Measurements from ENCODE around the gene WDFY1. TPM values are rescaled to one million over a fixed set of nuclear protein-coding genes. Genes with fewer than 3 reads are reported as not detected.

WDFY1 gene
- total and polyA plus RNA-seq, 9 of the 15 experiments (the other 6 are each of a cell fraction or from before 2014, with no cell fraction given), result 5.4 to 27.6 (median 17.5) TPM

- CTCF ChIA-PET (ENCODE audit: low intra/inter-chr PET ratio), result no interaction called here
- no peak for TF ChIP-seq RBM34 (IDR thresholded peaks at IDR 0.05; ENCODE audit: borderline replicate concordance, insufficient read depth, low read length)
- no peak for TF ChIP-seq CEBPG (CRISPR knock-in tag; IDR thresholded peaks at IDR 0.05)
- TF ChIP-seq CEBPG (tag; conservative IDR thresholded peaks at IDR 0.05 in 1 of 2, IDR thresholded peaks at IDR 0.05 in 1 of 2), result no peak
- TF ChIP-seq SNAPC5 (CRISPR knock-in tag; IDR thresholded peaks at IDR 0.05), result no peak
- no peak for TF ChIP-seq ELF1 (tag; IDR thresholded peaks at IDR 0.05)
- TF ChIP-seq BRD9 (IDR thresholded peaks at IDR 0.05; ENCODE audit: low read depth, partially characterized antibody), result no peak
- no peak for TF ChIP-seq ETV6 (IDR thresholded peaks at IDR 0.05; ENCODE audit: borderline replicate concordance in 1 of 2, low read depth in 2 of 2, low read length in 1 of 2)
- TF ChIP-seq ETV6 (CRISPR knock-in tag; IDR thresholded peaks at IDR 0.05; ENCODE audit: borderline replicate concordance), result no peak
- TF ChIP-seq ZNF830 (CRISPR knock-in tag; IDR thresholded peaks at IDR 0.05), result no peak
- no peak for TF ChIP-seq HNRNPH1 (optimal IDR thresholded peaks at IDR 0.05; ENCODE audit: low read depth, low read length)
- no peak for TF ChIP-seq WHSC1 (IDR thresholded peaks at IDR 0.05; ENCODE audit: low read length)
- TF ChIP-seq IRF9 (tag; IDR thresholded peaks at IDR 0.05), result no peak
- no peak for TF ChIP-seq GABPA (tag; conservative IDR thresholded peaks at IDR 0.05; ENCODE audit: low read depth)
- no peak for TF ChIP-seq NR0B1 (IDR thresholded peaks at IDR 0.05; ENCODE audit: partially characterized antibody)
- no peak for TF ChIP-seq ZNF699 (CRISPR knock-in tag; IDR thresholded peaks at IDR 0.05; ENCODE audit: insufficient replicate concordance)
- no peak for TF ChIP-seq POLR2B (IDR thresholded peaks at IDR 0.05; ENCODE audit: low read depth, partially characterized antibody)
- no peak for TF ChIP-seq RAD21 (CRISPR knock-in tag; conservative IDR thresholded peaks at IDR 0.05 in 1 of 2, IDR thresholded peaks at IDR 0.05 in 1 of 2)
- no peak overlapping the region for H3K4me2 ChIP-seq (ENCODE audit: insufficient read depth, low read length)
- no peaks in the 10 kb centered on the region for H3K9me3 ChIP-seq (replicated peaks; ENCODE audit: control insufficient read depth, insufficient read depth, low read depth, low read length)
- no TSS peak for BruUV-seq (replicated peaks)
- WGBS (ENCODE audit: insufficient coverage, low coverage, missing lambda C conversion rate), result 13% methylated on average over 1 of the region's 1 CpG
- no peak overlapping the region for H2AFZ ChIP-seq (ENCODE audit: low read depth, low read length)
- H3K4me1 ChIP-seq (replicated peaks in 1 of 2; ENCODE audit: control insufficient read depth in 2 of 2, insufficient read depth in 2 of 2, low read length in 2 of 2), result no peaks in the 10 kb centered on the region
- H3K79me2 ChIP-seq (ENCODE audit: control insufficient read depth, insufficient read depth, low read length), result no peaks in the 10 kb centered on the region
- DNase-seq (ENCODE audit: extremely low read depth in 1 of 4, low spot score in 3 of 4) (no peak), ATAC-seq (no peak), FAIRE-seq (no peak)
- no peak overlapping the region for H3K4me3 ChIP-seq
- in situ Hi-C loops (cut with MboI) (no loop called here), intact Hi-C loops (cut with micrococcal nuclease) (no loop called here)
- H3K27me3 ChIP-seq (ENCODE audit: control insufficient read depth in 2 of 2, insufficient read depth in 2 of 2, low read length in 2 of 2), result peaks cover 6 to 22% of the 10 kb centered on the region in 2 experiments; a peak in 3 of 5 replicates
- H3K9me1 ChIP-seq (ENCODE audit: control insufficient read depth, insufficient read depth, low read length), result no peaks in the 10 kb centered on the region
- no peak overlapping the region for H3K27ac ChIP-seq (ENCODE audit: extremely low read depth, low read depth, low read length)
- no peaks in the 10 kb centered on the region for H4K20me1 ChIP-seq (replicated peaks; ENCODE audit: control insufficient read depth, insufficient read depth, low read length)
- H3K9ac ChIP-seq (ENCODE audit: insufficient read depth in 1 of 2, low read depth in 2 of 2, low read length in 2 of 2), result no peak overlapping the region
- H3K36me3 ChIP-seq (ENCODE audit: control insufficient read depth, insufficient read depth, low read length), result no peaks in the 10 kb centered on the region
- POLR2A ChIA-PET, result interaction anchor here (1.5 kb wide), 1 partner anchor 11 kb away, joined by 5 read pairs; no protein-coding TSS in a partner anchor
Measured at GRCh38 chr2:223981241-223981640, 36.1 kb upstream of the WDFY1 start.

Data from K562 (cell line).